GM23248 (cell line): ENCODE data around the gene SCNN1A.

ENCODE experiments used
- EZH2 ChIP-seq: fragments of 200-600 bp; sonication (generic); IDR thresholded peaks from 2 replicates; pipeline ENCODE4 v1.6.1; 2018; ENCODE audit warnings: antibody characterized with exemption, mild to moderate bottlenecking; ENCODE audit not compliant: insufficient read depth, poor library complexity, severe bottlenecking
- EZH2phosphoT487 ChIP-seq: fragments of 200-600 bp; sonication (generic); IDR thresholded peaks from 2 replicates; pipeline ENCODE4 v1.6.1; 2018; ENCODE audit warnings: antibody characterized with exemption, moderate library complexity, mild to moderate bottlenecking, low read depth; ENCODE audit not compliant: insufficient read depth

- TF ChIP-seq EZH2phosphoT487 (no peak), EZH2 (no peak)
Measured at GRCh38 chr12:6306151-6306550, 69.2 kb downstream of the SCNN1A start.
